Measurements from ENCODE around the gene MACROD2.

DNA sequence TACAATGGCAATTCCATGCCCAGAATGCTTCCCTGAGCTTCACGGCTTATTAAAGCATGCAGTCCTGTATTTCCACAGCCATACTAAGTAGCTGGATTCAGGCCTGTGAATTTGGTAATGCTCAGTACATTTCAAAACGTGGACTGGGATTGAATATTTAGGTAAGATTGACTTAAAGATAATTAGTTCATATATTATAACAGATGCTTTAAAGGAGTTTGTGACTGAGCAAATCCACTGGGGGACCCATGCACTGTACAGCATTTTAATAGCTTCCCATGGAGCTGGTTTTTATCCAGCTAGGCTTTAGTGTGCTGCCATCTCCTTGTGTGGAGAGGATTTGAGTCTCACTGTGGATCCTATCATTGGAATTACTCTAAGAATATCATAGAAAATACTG is 763.0 kb downstream of the MACROD2 start:
- TF ChIP-seq RCOR1 (IDR thresholded peaks at IDR 0.05; ENCODE audit: low read depth, low read length) (no peak), EP300 (IDR thresholded peaks at IDR 0.05) (no peak), CTCF (IDR thresholded peaks at IDR 0.05) (no peak), TP53 (CRISPR knock-in tag; IDR thresholded peaks at IDR 0.05) (no peak), POLR2AphosphoS2 (conservative IDR thresholded peaks at IDR 0.05; ENCODE audit: low read length) (no peak), RAD21 (conservative IDR thresholded peaks at IDR 0.05 in 1 of 2, IDR thresholded peaks at IDR 0.05 in 1 of 2) (no peak), MYC (IDR thresholded peaks at IDR 0.05; ENCODE audit: borderline replicate concordance, low read length) (no peak), POLR2A (IDR thresholded peaks at IDR 0.05; ENCODE audit: low read length) (no peak), CHD4 (IDR thresholded peaks at IDR 0.05; ENCODE audit: borderline replicate concordance) (no peak), CEBPB (IDR thresholded peaks at IDR 0.05) (no peak)
- TF ChIP-seq, protein P1, sequence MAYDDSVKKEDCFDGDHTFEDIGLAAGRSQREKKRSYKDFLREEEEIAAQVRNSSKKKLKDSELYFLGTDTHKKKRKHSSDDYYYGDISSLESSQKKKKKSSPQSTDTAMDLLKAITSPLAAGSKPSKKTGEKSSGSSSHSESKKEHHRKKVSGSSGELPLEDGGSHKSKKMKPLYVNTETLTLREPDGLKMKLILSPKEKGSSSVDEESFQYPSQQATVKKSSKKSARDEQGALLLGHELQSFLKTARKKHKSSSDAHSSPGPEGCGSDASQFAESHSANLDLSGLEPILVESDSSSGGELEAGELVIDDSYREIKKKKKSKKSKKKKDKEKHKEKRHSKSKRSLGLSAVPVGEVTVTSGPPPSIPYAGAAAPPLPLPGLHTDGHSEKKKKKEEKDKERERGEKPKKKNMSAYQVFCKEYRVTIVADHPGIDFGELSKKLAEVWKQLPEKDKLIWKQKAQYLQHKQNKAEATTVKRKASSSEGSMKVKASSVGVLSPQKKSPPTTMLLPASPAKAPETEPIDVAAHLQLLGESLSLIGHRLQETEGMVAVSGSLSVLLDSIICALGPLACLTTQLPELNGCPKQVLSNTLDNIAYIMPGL (CRISPR knock-in tag; IDR thresholded peaks at IDR 0.05; ENCODE audit: borderline replicate concordance) = no peak

All from A549 (cell line).